ENCODE measurements around the gene PDIA6. TPM values are rescaled to one million over a fixed set of nuclear protein-coding genes. Genes with fewer than 3 reads are reported as not detected.

Gene PDIA6
- total RNA-seq, 1 experiment from 2014 or later = 254 TPM

GRCh38 chr2:10753876-10754275, 58.7 kb downstream of the PDIA6 start:
- no peak overlapping the region for H3K27ac Mint-ChIP-seq (ENCODE audit: low read depth, unreplicated experiment)
- CTCF ChIA-PET = interaction anchor here (0.7 to 0.9 kb wide), 2 partner anchors 46 to 75 kb away, joined by 3 read pairs; no protein-coding TSS in a partner anchor
- no peaks in the 10 kb centered on the region for H3K27me3 Mint-ChIP-seq (ENCODE audit: insufficient read depth, unreplicated experiment)
- POLR2A ChIA-PET = no interaction called here
- H3K4me1 Mint-ChIP-seq (ENCODE audit: insufficient read depth, unreplicated experiment) = no peaks in the 10 kb centered on the region
- DNase-seq (ENCODE audit: unreplicated experiment) = no peak
- TF ChIP-seq CTCF (IDR thresholded peaks at IDR 0.05; ENCODE audit: unreplicated experiment) = no peak
- H3K9me3 Mint-ChIP-seq (ENCODE audit: unreplicated experiment) = no peaks in the 10 kb centered on the region
- H3K36me3 Mint-ChIP-seq (ENCODE audit: insufficient read depth, unreplicated experiment) = no peaks in the 10 kb centered on the region
- H3K4me3 Mint-ChIP-seq (ENCODE audit: unreplicated experiment) = no peak overlapping the region
- intact Hi-C loops (cut with micrococcal nuclease) = no loop called here
- no TSS peak for BruUV-seq (replicated peaks)

- TF ChIP-seq CTCF (IDR thresholded peaks at IDR 0.05; ENCODE audit: unreplicated experiment) = no peak
- Mint-ChIP-seq H3K27me3 (ENCODE audit: insufficient read depth, unreplicated experiment) (no peaks in the 10 kb centered on the region), H3K4me1 (ENCODE audit: insufficient read depth, unreplicated experiment) (no peaks in the 10 kb centered on the region), H3K4me3 (ENCODE audit: unreplicated experiment) (no peak overlapping the region), H3K36me3 (ENCODE audit: insufficient read depth, unreplicated experiment) (no peaks in the 10 kb centered on the region), H3K9me3 (ENCODE audit: unreplicated experiment) (no peaks in the 10 kb centered on the region), H3K27ac (ENCODE audit: low read depth, unreplicated experiment) (no peak overlapping the region)
- ChIA-PET CTCF (interaction anchor here (0.8 kb wide), 1 partner anchor 36 kb away, joined by 4 read pairs; no protein-coding TSS in a partner anchor), POLR2A (no interaction called here)
- intact Hi-C loops (cut with micrococcal nuclease) = no loop called here
- DNase-seq (ENCODE audit: unreplicated experiment) = no peak
- BruUV-seq (replicated peaks) = no TSS peak
Observed at GRCh38 chr2:10753156-10753555, 59.4 kb downstream of the PDIA6 start.

GRCh38 chr2:10752236-10752635, 60.3 kb downstream of the PDIA6 start:
- POLR2A ChIA-PET = no interaction called here
- no peak overlapping the region for H3K27ac Mint-ChIP-seq (ENCODE audit: low read depth, unreplicated experiment)
- intact Hi-C loops (cut with micrococcal nuclease) = no loop called here
- TF ChIP-seq CTCF (IDR thresholded peaks at IDR 0.05; ENCODE audit: unreplicated experiment) = no peak
- no peaks in the 10 kb centered on the region for H3K27me3 Mint-ChIP-seq (ENCODE audit: insufficient read depth, unreplicated experiment)
- no peaks in the 10 kb centered on the region for H3K9me3 Mint-ChIP-seq (ENCODE audit: unreplicated experiment)
- no TSS peak for BruUV-seq (replicated peaks)
- no peak overlapping the region for H3K4me3 Mint-ChIP-seq (ENCODE audit: unreplicated experiment)
- no peaks in the 10 kb centered on the region for H3K4me1 Mint-ChIP-seq (ENCODE audit: insufficient read depth, unreplicated experiment)
- no peak for DNase-seq (ENCODE audit: unreplicated experiment)
- H3K36me3 Mint-ChIP-seq (ENCODE audit: insufficient read depth, unreplicated experiment) = no peaks in the 10 kb centered on the region
- CTCF ChIA-PET = interaction anchor here (0.6 kb wide), 1 partner anchor 869 kb away, joined by 3 read pairs; no protein-coding TSS in a partner anchor

- H3K4me1 Mint-ChIP-seq (ENCODE audit: insufficient read depth, unreplicated experiment) = no peaks in the 10 kb centered on the region
- no TSS peak for BruUV-seq (replicated peaks)
- H3K9me3 Mint-ChIP-seq (ENCODE audit: unreplicated experiment) = no peaks in the 10 kb centered on the region
- DNase-seq (ENCODE audit: unreplicated experiment) = no peak
- intact Hi-C loops (cut with micrococcal nuclease) = no loop called here
- CTCF ChIA-PET = no interaction called here
- H3K27ac Mint-ChIP-seq (ENCODE audit: low read depth, unreplicated experiment) = no peak overlapping the region
- H3K4me3 Mint-ChIP-seq (ENCODE audit: unreplicated experiment) = no peak overlapping the region
- no peaks in the 10 kb centered on the region for H3K27me3 Mint-ChIP-seq (ENCODE audit: insufficient read depth, unreplicated experiment)
- TF ChIP-seq CTCF (IDR thresholded peaks at IDR 0.05; ENCODE audit: unreplicated experiment) = no peak
- H3K36me3 Mint-ChIP-seq (ENCODE audit: insufficient read depth, unreplicated experiment) = no peaks in the 10 kb centered on the region
- POLR2A ChIA-PET = no interaction called here
Observed at GRCh38 chr2:10750610-10751009, 62.0 kb downstream of the PDIA6 start.

All from MCF 10A (cell line).